Activated naive CD8-positive, alpha-beta T cell treated with anti-CD3 and anti-CD28 coated beads, Interleukin-2, amount 50 U/mL, for 24 hours (primary cell): ENCODE results near the gene ASTN2.
"Not testable (repeated sequence)": the region's sequence is repeated elsewhere in the genome, so short reads cannot be mapped to it uniquely, and the experiment has no call there.

Experiments used
- ATAC-seq: fragments of 150-1000 bp; cut with Tn5 transposase; one replicate; pipeline ENCODE4 v1.10.0; 2021
- DNase-seq: peaks from one replicate; pipeline ENCODE4 v3.0.0; 2021
- H3K27ac Mint-ChIP-seq: one replicate; pipeline ENCODE4 v1.8.0; 2021; ENCODE audit warnings: mild to moderate bottlenecking, mixed read lengths
- H3K27me3 Mint-ChIP-seq: one replicate; pipeline ENCODE4 v1.8.0; 2021; ENCODE audit warnings: mixed read lengths
- H3K36me3 Mint-ChIP-seq: one replicate; pipeline ENCODE4 v1.8.0; 2021; ENCODE audit warnings: low read depth, mixed read lengths
- H3K4me1 Mint-ChIP-seq: one replicate; pipeline ENCODE4 v1.8.0; 2021; ENCODE audit warnings: mixed read lengths
- H3K4me3 Mint-ChIP-seq: one replicate; pipeline ENCODE4 v1.8.0; 2021; ENCODE audit warnings: mild to moderate bottlenecking, moderate library complexity, mixed read lengths
- H3K9me3 Mint-ChIP-seq: one replicate; pipeline ENCODE4 v1.8.0; 2021; ENCODE audit warnings: mixed read lengths

Gene ASTN2

DNA sequence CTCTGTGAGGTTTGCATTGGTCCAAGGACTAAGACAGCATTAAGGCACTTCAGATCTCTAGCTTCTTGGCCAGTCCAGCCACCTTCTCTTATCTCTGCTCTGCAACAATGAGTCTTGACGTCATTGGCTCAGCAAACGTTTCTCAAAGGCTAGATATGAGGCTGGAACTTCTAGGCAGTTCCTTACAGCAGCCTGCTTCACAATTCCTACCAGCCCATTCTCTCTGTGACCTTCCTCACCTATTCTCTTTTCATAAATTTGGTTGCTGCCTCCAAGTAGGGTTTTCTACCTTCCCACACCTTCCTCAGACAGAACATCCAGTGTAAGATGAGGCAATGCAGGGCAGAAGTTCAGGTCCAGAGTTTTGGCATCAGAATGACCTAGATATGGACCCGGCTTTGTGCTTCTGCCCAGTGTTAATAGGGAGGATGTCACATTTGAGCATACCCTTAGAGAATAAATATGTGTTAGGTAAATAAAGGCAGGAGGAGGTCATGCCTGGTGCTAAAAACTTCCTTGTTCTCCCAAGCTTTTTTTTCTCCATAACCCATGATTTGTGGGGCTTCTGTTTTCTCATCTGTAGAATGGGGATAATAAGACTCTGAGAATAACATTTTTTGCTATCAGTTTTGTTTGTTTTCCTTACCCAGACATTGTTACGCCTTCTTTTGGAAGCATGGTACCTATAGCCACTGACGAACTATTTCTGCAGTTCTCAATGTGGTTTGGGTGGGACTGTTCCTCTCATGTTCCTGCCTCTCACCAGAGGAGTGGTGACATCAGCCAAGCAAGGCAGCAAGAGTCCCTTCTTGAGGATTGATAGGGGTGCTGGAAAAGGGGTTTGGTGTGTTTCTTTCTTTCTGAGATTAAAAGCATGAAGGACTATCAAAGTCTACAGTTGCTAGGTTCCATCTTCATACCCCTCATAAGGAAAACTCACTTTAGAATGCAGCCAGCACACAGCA is 948.3 kb downstream of the ASTN2 start:
- Mint-ChIP-seq H3K4me1 (no peaks in the 10 kb centered on the region), H3K27me3 (no peaks in the 10 kb centered on the region), H3K9me3 (no peaks in the 10 kb centered on the region), H3K27ac (no peak overlapping the region), H3K36me3 (no peaks in the 10 kb centered on the region), H3K4me3 (no peak overlapping the region)
- DNase-seq (no peak), ATAC-seq (no peak)

DNA sequence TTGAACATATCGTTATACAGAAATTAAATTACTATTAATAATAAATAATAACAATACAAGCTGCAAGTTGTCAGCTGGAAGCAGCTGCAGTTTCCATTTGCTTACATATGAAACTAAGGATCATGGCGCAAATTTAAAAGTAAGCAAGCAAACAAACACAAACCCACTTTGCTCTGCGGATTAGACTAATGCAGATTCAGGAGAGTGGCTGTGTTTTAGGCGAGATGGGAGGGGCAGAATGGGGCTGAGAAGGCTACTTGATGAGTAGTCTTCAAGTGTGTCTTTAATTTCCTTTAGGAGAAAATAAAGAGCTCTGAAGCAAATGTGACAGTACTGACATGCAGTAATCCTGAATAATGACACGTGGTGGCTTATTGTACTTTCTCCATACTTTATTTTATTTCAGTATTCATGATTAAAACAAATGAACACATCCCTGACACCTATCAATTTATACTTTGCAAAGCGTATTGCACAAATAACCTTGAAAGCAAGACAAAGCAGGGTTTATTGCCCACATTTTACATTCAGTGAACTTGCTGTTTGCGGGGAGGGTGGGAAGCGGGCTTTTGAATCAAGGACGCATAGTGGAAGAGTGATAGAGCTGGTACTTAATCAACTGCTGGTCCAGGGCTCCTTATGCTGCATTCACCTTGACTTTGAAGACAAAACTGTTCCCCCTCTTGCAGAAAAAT is 949.1 kb downstream of the ASTN2 start:
- no peaks in the 10 kb centered on the region for H3K27me3 Mint-ChIP-seq
- H3K9me3 Mint-ChIP-seq = no peaks in the 10 kb centered on the region
- H3K4me3 Mint-ChIP-seq = no peak overlapping the region
- no peaks in the 10 kb centered on the region for H3K4me1 Mint-ChIP-seq
- H3K36me3 Mint-ChIP-seq = no peaks in the 10 kb centered on the region
- no peak for DNase-seq
- ATAC-seq = no peak
- H3K27ac Mint-ChIP-seq = no peak overlapping the region

DNA sequence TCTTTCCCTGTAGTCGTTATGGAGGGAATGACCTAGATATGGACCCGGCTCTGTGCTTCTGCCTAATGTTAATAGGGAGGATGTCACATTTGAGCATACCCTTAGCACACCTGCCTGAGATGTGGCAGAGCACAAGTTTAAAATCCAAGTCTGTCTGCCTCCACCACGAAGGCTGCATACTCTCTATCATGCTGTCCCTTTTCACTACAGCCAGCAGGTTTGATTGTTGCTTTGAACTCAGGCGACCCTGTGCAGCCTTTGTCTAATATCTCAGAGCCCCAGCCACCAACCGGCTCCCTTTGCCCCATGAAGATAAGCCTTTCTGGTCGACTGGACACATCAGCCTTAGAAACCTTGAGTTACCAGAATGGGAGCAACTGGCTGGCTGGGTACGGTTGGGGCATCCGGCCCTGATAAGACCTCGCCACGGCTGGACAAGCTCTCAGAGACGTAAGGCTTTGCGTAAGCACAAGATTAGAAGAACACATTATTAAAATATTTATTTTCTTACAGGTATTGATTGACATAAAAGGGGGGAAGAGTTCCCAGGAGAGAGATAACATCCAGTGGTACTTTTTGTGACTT is 949.8 kb downstream of the ASTN2 start:
- H3K4me1 Mint-ChIP-seq = no peaks in the 10 kb centered on the region
- ATAC-seq (no peak), DNase-seq (no peak)
- no peaks in the 10 kb centered on the region for H3K36me3 Mint-ChIP-seq
- no peaks in the 10 kb centered on the region for H3K9me3 Mint-ChIP-seq
- no peak overlapping the region for H3K27ac Mint-ChIP-seq
- H3K27me3 Mint-ChIP-seq = no peaks in the 10 kb centered on the region
- H3K4me3 Mint-ChIP-seq = no peak overlapping the region

DNA sequence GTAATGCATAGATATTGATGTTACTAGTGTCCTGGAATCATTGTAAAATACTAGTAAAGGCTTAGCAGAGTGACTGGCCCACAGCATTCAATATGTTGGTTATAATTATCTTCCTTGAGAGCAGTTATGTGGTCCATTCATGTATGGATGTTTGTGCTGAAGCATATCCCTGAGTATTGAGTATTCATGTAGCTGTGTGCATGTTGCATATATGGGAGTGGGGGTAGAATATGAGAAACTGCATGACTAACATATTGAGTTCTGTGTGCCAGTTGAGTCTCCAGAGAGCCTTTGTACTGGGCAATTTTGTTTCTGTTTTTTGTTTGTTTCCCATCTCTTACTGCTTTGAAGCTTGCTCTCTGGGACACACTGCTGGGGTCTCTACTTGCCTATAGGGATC is 950.4 kb downstream of the ASTN2 start:
- H3K4me3 Mint-ChIP-seq = no peak overlapping the region
- DNase-seq (no peak), ATAC-seq (no peak)
- H3K27me3 Mint-ChIP-seq = no peaks in the 10 kb centered on the region
- H3K4me1 Mint-ChIP-seq = no peaks in the 10 kb centered on the region
- no peaks in the 10 kb centered on the region for H3K36me3 Mint-ChIP-seq
- no peaks in the 10 kb centered on the region for H3K9me3 Mint-ChIP-seq
- no peak overlapping the region for H3K27ac Mint-ChIP-seq

DNA sequence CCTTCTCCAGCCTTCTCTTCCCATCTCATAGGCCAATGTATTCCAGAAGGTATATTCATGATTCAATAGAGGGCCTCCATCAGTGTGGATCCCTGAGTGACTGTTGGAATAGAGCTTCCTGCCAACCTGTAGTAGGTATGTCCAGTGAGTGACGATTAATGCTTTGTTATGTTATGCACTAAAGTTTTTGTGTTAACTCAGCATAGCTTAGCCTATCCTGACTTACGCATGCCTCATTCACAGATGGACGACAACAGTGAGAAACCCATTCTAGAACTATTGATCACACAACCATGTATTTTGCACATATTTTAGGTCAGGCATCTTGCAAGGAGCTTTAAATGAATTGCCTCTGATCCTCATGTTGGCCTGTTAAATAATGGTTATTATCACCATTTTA is 953.2 kb downstream of the ASTN2 start:
- peaks cover 7% of the 10 kb centered on the region for H3K9me3 Mint-ChIP-seq

DNA sequence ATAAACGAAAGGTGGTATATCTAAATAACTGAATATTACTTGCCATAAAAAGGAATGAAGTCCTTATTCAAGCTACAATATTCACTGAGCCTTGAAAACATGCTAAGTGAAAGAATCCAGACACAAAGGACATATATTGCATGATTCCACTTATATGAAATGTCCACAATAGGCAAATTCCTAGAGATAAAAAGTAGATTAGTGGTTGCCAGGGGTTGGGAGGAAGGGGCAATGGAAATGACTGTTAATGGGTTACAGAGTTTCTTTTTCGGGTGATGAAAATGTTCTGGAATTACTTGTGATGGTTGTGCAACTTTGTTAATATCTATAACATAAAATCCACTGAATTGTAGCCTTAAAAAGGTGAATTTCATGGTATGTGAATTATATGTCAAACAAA is 954.8 kb downstream of the ASTN2 start:
- H3K4me1 Mint-ChIP-seq = no peaks in the 10 kb centered on the region
- no peak overlapping the region for H3K27ac Mint-ChIP-seq
- no peak overlapping the region for H3K4me3 Mint-ChIP-seq
- ATAC-seq = no peak
- H3K9me3 Mint-ChIP-seq = peaks cover 16% of the 10 kb centered on the region
- no peak for DNase-seq
- H3K27me3 Mint-ChIP-seq = no peaks in the 10 kb centered on the region
- H3K36me3 Mint-ChIP-seq = peaks cover 3% of the 10 kb centered on the region

More for the DNA sequence above, 953.2 kb downstream of the ASTN2 start:
- no peak overlapping the region for H3K4me3 Mint-ChIP-seq
- H3K4me1 Mint-ChIP-seq = no peaks in the 10 kb centered on the region
- peaks cover 3% of the 10 kb centered on the region for H3K36me3 Mint-ChIP-seq
- H3K27me3 Mint-ChIP-seq = no peaks in the 10 kb centered on the region
- DNase-seq (no peak), ATAC-seq (no peak)
- no peak overlapping the region for H3K27ac Mint-ChIP-seq

DNA sequence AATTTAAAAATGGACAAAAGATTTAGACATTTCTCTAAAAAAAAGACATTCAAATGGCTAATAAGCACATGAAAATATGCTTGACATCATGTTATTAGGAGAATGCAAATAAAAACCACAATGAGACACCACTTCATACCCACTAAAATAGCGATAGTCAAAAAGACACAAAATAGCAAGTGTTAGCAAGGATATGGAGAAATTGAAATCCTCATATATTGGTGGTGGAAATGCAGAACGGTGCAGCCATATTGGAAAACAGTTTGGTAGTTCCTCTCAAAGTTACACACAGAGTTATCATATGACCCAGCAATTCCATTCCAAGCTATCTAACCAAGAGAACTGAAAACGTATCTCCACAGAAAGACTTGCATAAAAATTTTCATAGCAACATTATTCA is 955.3 kb downstream of the ASTN2 start:
- ATAC-seq (no peak), DNase-seq (no peak)
- H3K27me3 Mint-ChIP-seq = no peaks in the 10 kb centered on the region
- H3K9me3 Mint-ChIP-seq = peaks cover 16% of the 10 kb centered on the region
- peaks cover 4% of the 10 kb centered on the region for H3K36me3 Mint-ChIP-seq
- H3K4me3 Mint-ChIP-seq = no peak overlapping the region
- no peak overlapping the region for H3K27ac Mint-ChIP-seq
- no peaks in the 10 kb centered on the region for H3K4me1 Mint-ChIP-seq

DNA sequence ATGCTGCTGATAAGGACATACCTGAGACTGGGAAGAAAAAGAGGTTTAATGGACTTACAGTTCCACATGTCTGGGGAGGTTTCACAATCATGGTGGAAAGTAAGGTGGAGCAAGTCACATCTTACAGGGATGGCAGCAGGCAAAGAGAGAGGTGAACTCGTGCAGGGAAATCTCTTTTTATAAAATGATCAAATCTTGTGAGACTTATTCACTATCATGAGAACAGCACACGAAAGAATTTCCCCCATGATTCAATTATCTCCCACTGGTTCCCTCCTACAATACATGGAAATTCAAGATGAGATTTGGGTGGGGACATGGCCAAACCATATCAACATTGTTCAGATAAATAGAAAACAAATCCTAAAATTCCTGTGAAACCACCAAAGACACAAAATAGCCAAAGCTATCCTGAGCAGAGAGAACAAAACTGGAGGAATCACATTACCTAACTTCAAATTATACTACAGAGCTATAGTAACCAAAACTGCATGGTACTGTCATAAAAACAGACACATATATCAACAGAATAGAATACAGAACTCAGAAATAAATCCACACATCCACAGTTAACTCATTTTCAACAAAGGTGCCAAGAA is 958.3 kb downstream of the ASTN2 start:
- no peaks in the 10 kb centered on the region for H3K27me3 Mint-ChIP-seq
- H3K27ac Mint-ChIP-seq = no peak overlapping the region
- H3K9me3 Mint-ChIP-seq = peaks cover 16% of the 10 kb centered on the region
- H3K36me3 Mint-ChIP-seq = peaks cover 4% of the 10 kb centered on the region
- ATAC-seq (no peak), DNase-seq (no peak)
- H3K4me3 Mint-ChIP-seq = no peak overlapping the region
- no peaks in the 10 kb centered on the region for H3K4me1 Mint-ChIP-seq

DNA sequence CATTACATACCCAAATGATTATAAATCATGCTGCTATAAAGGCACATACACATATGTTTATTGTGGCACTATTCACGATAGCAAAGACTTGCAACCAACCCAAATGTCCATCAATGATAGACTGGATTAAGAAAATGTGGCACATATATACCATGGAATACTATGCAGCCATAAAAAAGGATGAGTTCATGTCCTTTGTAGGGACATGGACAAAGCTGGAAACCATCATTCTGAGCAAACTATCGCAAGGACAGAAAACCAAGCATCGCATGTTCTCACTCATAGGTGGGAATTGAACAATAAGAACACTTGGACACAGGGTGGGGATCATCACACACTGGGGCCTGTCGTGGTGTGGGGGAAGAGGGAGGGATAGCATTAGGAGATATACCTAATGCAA is 960.3 kb downstream of the ASTN2 start:
- not testable (repeated sequence) for H3K27me3 Mint-ChIP-seq, ATAC-seq, H3K4me3 Mint-ChIP-seq, DNase-seq, H3K36me3 Mint-ChIP-seq, H3K27ac Mint-ChIP-seq, H3K4me1 Mint-ChIP-seq
- H3K9me3 Mint-ChIP-seq = peaks cover 16% of the 10 kb centered on the region

DNA sequence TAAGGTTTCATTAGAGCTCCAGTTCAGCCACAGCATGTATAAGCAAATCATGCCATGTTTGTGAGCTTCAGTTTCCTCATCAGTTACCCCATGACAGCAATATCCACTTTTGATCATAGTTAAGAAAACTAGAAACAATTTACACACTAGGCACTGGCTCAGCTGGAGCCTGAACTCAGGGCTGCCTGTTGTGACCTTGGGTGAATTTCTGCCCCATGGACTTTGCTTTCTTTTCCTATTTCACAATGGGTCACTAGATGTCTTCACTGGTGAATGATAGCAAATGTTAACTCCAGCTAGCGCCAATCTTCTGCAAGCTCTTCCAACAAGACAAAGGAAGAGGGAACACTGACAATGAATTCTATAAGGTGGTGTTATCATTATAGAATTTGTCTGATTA is 961.1 kb downstream of the ASTN2 start:
- H3K4me1 Mint-ChIP-seq = no peaks in the 10 kb centered on the region
- no peak overlapping the region for H3K4me3 Mint-ChIP-seq
- ATAC-seq (no peak), DNase-seq (no peak)
- peaks cover 4% of the 10 kb centered on the region for H3K36me3 Mint-ChIP-seq
- no peak overlapping the region for H3K27ac Mint-ChIP-seq
- peaks cover 16% of the 10 kb centered on the region for H3K9me3 Mint-ChIP-seq
- no peaks in the 10 kb centered on the region for H3K27me3 Mint-ChIP-seq

DNA sequence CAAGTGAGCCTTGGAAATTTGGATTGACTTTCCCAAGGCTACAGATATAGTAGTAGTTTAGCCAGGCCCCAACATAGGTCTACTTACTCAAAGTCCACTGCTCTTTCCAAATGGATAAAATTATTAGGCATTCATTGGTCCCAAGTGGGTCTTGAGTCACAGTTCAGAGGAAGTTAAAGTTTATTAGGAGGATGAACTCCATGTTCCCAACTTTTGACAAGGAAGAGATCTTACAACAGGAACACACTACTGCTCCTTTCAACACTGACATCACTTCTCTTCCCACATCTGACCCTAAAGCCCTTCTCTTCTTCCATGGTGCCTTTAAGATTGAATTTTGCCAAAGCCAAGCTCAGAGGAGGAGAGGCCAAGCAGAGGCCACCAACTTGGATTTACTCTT is 962.2 kb downstream of the ASTN2 start:
- Mint-ChIP-seq H3K36me3 (peaks cover 2% of the 10 kb centered on the region), H3K27ac (no peak overlapping the region), H3K27me3 (no peaks in the 10 kb centered on the region), H3K4me1 (no peaks in the 10 kb centered on the region), H3K9me3 (peaks cover 16% of the 10 kb centered on the region), H3K4me3 (no peak overlapping the region)
- ATAC-seq (no peak), DNase-seq (no peak)

DNA sequence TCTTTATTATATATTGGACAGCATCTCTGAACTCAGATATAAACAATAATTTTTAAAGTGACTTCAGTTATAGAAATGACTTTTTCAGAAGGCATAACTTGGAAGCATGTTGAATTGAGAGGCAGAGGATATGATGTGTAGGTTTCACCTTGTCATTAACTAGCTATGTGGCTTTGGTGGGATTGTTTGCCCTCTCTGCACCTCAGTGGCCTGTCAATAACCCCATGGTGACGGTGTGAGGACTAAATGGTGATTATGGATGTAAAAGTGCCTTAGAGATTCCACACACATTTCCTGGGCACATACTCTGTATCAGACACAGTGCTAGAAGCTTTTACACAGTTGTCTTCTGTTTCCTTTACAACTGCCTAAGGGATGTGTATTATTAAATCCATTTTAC is 962.6 kb downstream of the ASTN2 start:
- Mint-ChIP-seq H3K9me3 (peaks cover 14% of the 10 kb centered on the region), H3K4me3 (no peak overlapping the region), H3K27ac (no peak overlapping the region), H3K27me3 (no peaks in the 10 kb centered on the region), H3K36me3 (peaks cover 2% of the 10 kb centered on the region), H3K4me1 (no peaks in the 10 kb centered on the region)
- ATAC-seq (no peak), DNase-seq (no peak)

DNA sequence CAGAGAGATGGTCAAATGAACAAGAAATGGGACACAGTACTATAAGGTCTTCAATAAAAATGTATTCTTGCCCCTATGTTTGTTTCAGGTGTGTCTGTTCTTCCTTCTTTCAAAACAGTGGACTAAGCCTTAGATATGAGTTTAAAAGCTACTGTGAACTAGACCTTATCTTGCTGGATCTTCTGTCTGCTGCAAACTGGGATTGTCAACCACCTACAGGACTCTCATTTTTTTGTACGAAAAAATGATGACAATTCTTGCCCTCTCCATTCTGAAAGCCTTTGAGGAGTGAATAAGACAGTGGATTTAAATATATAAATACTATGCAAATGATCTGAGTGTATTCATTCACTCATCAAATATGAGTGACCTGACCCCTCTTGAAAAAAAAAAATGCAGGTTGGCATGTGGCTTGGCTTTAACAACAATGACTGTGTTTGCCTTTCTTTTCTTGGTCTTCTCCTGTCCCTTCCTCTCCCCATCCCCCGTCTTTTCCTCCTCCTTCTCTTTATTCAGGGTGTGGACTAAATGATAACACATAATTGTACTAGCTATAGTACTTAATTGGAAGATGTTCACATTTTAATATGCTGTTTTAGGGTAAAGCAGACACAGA is 963.2 kb downstream of the ASTN2 start:
- peaks cover 8% of the 10 kb centered on the region for H3K9me3 Mint-ChIP-seq
- DNase-seq (no peak), ATAC-seq (no peak)
- no peak overlapping the region for H3K27ac Mint-ChIP-seq
- H3K4me1 Mint-ChIP-seq = no peaks in the 10 kb centered on the region
- H3K4me3 Mint-ChIP-seq = no peak overlapping the region
- H3K36me3 Mint-ChIP-seq = peaks cover 2% of the 10 kb centered on the region
- no peaks in the 10 kb centered on the region for H3K27me3 Mint-ChIP-seq

DNA sequence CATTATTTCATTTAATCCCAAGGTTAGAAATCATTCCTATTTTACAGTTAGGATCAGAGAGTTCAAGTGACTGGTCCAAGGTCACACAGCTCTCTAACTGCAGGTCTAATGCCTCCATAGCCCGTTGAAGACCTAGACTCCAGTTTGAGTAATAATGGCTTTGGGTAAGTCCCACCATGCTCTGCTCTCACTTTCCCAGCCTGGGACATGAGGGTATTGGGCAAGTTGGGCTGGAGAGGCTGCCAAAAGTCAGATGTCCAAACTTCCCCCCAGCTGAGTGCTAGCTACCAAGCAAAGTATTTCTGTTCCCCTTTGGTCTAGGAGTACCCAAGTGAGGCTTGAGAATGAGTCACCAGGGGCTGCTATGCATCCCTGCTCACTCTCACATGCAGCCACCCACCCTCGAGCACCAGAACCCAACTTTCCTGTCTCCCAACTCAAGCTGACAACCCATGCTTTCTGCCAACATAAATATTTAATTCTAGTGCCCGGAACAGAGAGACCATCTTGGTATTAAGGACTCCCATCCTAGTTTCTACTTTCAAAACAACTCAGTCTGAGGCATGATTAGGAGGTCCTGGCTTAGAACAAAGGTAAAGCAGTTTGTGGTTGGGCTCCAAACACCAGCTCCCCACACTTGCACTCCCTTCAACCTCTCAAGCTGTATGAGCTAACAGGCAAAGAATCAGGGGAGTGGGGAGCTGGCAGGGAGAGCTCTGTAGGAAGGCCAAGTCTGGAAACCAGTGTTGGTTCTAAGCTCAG is 964.3 kb downstream of the ASTN2 start:
- H3K36me3 Mint-ChIP-seq = peaks cover 2% of the 10 kb centered on the region
- no peaks in the 10 kb centered on the region for H3K4me1 Mint-ChIP-seq
- H3K9me3 Mint-ChIP-seq = no peaks in the 10 kb centered on the region
- ATAC-seq (no peak), DNase-seq (no peak)
- no peak overlapping the region for H3K4me3 Mint-ChIP-seq
- no peaks in the 10 kb centered on the region for H3K27me3 Mint-ChIP-seq
- H3K27ac Mint-ChIP-seq = no peak overlapping the region
